Stimulated activated CD8-positive, alpha-beta memory T cell treated with anti-CD3 and anti-CD28 coated beads, Interleukin-7, amount 100 ng/mL, for 48 hours (primary cell): ENCODE data around the gene HCN2.
"Not testable (repeated sequence)": the region's sequence is repeated elsewhere in the genome, so short reads cannot be mapped to it uniquely, and the experiment has no call there.

Source experiments
- DNase-seq, 2 donors: peaks; one replicate each; pipeline ENCODE4 v3.0.0-alpha.2; 2020; ENCODE audit warnings: low read depth in 1 of 2; ENCODE audit errors: extremely low read depth in 1 of 2

The HCN2 gene

GRCh38 chr19:584240-585001 is 5.3 kb upstream of the HCN2 start:
- DNase-seq: peak in 1 of 2 donors; percentile 45

GRCh38 chr19:585146-585545 is 4.5 kb upstream of the HCN2 start:
- DNase-seq: not testable (repeated sequence)

- DNase-seq: no peak
Measured at GRCh38 chr19:585551-586110, 4.0 kb upstream of the HCN2 start.

GRCh38 chr19:588093-588740 is 1.5 kb upstream of the HCN2 start:
- peak in 1 of 2 donors; percentile 67 for DNase-seq

GRCh38 chr19:588741-589692 is 664 bp upstream of the HCN2 start:
- no peak for DNase-seq

GRCh38 chr19:590396-590745 is 690 bp downstream of the HCN2 start:
- no peak for DNase-seq

GRCh38 chr19:590750-591098 is 1.0 kb downstream of the HCN2 start:
- no peak for DNase-seq

GRCh38 chr19:591099-591958 is 1.6 kb downstream of the HCN2 start:
- no peak for DNase-seq

- no peak for DNase-seq
Measured at GRCh38 chr19:592101-592500, 2.4 kb downstream of the HCN2 start.

- DNase-seq: no peak
Measured at GRCh38 chr19:593055-593454, 3.4 kb downstream of the HCN2 start.

GRCh38 chr19:593505-593904 is 3.8 kb downstream of the HCN2 start:
- DNase-seq: no peak

- DNase-seq: no peak
Measured at GRCh38 chr19:594265-594870, 4.7 kb downstream of the HCN2 start.

- no peak for DNase-seq
Measured at GRCh38 chr19:595326-596262, 5.9 kb downstream of the HCN2 start.

- no peak for DNase-seq
Measured at GRCh38 chr19:596263-596655, 6.6 kb downstream of the HCN2 start.

- no peak for DNase-seq
Measured at GRCh38 chr19:597406-598315, 8.0 kb downstream of the HCN2 start.

- DNase-seq: no peak
Measured at GRCh38 chr19:601310-601709, 11.6 kb downstream of the HCN2 start.

- DNase-seq: no peak
Measured at GRCh38 chr19:601790-602189, 12.1 kb downstream of the HCN2 start.
